Activated naive CD8-positive, alpha-beta T cell treated with anti-CD3 and anti-CD28 coated beads, Interleukin-2, amount 50 U/mL, for 16 hours (primary cell): ENCODE measurements around the gene FAU.
"Not testable (repeated sequence)": the region's sequence is repeated elsewhere in the genome, so short reads cannot be mapped to it uniquely, and the experiment has no call there.

Source experiments
- DNase-seq: peaks from one replicate; pipeline ENCODE4 v3.0.0-alpha.2; 2020; ENCODE audit warnings: low read depth, low spot score

Gene FAU

DNA sequence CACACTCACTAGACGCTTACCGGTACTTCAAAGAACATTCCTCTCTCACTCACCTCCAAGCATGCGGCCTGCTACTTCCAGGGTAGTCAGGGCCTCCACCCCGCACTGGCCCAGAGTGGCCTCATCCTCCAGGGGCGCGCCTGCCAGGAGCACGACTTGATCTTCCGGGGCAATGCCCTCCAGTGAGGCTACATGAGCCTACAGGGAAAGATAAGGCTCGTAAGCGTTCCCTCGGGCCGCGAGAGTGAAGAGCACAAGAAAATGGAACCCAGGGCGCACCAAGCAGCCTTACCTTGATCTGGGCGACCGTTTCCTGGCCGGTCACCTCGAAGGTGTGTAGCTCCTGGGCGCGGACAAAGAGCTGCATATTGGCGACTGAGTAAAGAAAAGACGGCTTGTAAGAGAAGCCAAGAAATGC lies 478 bp downstream of the FAU start:
- no peak for DNase-seq

DNA sequence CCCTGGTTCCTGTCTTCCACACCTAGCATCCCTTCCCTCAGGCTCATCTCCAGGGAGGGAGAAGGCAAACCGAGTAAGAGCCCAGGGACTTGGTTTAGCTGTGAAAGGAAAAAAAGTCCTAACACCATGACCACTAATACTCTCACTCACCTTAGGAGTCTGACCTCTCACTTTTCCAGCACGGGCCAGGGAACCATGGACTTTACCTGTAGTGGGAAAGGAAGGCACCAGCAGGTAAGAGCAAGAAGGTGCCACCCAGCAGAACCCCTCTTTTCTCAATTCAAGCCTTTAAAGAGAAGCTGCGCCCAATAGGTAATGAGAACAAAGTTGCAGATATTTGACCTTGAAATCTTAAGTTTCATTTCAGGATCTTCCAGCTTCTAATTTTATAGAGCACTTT lies 1.1 kb downstream of the FAU start:
- DNase-seq = no peak

GRCh38 chr11:65119670-65119995 lies 2.3 kb downstream of the FAU start:
- no peak for DNase-seq

DNA sequence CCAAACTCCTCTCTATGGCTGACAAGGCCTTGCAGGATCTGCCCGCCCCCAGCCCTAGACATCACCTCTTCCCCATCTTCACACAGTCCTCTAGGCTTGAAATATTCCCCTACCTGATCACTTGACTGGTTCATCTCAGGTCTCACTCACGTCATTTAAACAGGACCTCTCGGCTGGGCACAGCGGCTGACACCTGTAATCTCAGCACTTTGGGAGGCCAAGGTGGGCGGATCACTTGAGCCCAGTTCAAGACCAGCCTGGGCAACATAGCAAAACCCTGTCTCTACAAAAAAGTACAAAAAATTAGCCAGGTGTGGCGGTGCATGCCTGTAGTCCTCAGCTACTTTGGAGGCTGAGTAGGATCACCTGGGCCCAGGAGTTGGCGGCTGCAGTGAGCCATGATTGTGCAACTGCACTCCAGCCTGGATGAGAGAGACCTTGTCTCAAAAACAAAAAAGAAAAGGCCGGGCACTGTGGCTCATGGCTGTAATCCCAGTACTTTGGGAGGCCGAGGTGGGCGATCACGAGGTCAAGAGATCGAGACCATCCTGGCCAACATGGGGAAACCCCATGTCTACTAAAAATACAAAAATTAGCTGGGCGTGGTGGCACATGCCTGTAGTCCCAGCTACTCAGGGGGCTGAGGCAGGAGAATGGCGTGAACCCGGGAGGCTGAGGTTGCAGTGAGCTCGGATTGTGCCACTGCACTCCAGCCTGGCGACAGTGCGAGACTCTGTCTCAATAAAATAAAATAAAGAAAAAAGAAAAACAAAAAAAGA lies 2.9 kb downstream of the FAU start:
- not testable (repeated sequence) for DNase-seq

- no peak for DNase-seq
Measured at GRCh38 chr11:65118097-65118837, 3.7 kb downstream of the FAU start.

GRCh38 chr11:65117206-65118096 lies 4.5 kb downstream of the FAU start, which contains the start of gene ZNHIT2:
Gene ZNHIT2, minus strand, starts transcription at chr11:65117701. Its CDS starts 48 bp downstream, at chr11:65117653.
- DNase-seq = peak; percentile 100

DNA sequence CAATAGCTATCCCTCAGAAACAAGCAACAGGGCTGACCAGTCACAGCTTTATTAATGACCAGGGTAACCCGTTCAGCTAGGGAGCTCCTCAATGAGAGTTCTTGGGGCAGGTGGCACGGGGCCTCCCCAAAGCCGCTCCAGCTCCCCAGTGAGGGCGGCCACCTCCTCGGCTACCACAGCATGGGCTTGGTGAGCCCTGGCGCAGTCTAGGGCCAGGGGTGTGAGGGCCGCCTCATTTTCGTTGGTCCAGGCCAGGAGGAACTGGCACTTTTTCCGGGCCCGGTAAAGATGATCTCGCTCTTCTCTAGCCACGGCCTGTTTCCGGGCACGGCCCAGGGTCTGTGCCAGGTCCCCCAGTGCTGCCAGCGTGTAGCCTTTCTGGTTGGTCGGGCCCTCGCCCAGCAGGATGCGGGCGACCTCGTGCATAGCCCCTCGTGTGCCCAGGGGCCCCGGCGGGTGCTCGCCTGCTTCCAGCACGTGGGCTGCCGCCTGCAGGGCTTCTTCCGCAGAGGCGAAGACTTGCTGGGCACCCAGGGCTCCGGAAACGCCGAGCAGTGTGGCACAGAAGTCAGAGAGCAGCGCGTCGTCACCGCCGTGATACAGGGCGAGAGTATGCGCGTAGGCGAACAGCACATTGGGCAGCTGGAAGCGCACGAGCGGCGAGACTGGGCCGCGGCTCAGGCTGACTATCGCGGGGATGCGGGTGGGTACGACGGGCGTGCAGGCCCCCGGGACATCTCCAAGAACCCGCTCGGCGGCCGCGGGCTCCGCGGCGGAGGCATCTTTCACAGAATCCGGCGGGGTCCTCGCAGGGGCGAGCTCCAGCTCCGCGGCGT lies 5.3 kb downstream of the FAU start:
- DNase-seq = peak; percentile 31

- no peak for DNase-seq
Measured at GRCh38 chr11:65115361-65116082, 6.4 kb downstream of the FAU start.

GRCh38 chr11:65114538-65115171 lies 7.3 kb downstream of the FAU start:
- DNase-seq = no peak

DNA sequence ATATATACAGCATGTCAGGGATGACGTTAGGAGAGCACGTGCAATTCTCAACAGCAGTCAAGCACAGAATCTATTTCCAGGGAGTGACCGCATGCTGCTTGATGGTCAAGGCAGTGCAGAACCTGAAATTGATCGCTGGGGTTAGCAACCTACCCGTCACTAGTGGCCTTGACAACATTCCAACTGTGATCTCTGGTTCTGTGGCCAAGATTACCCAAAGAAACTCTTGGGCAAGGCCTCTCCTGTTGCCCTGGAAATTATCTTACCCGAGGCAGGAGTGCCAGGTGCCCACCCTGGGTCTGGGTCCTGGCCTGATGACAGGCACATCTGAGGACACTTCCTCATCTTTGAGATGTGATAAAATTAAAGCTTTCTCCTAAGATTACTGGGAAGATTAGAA lies 8.1 kb downstream of the FAU start:
- no peak for DNase-seq

GRCh38 chr11:65113361-65113756 lies 8.6 kb downstream of the FAU start:
- DNase-seq = no peak

DNA sequence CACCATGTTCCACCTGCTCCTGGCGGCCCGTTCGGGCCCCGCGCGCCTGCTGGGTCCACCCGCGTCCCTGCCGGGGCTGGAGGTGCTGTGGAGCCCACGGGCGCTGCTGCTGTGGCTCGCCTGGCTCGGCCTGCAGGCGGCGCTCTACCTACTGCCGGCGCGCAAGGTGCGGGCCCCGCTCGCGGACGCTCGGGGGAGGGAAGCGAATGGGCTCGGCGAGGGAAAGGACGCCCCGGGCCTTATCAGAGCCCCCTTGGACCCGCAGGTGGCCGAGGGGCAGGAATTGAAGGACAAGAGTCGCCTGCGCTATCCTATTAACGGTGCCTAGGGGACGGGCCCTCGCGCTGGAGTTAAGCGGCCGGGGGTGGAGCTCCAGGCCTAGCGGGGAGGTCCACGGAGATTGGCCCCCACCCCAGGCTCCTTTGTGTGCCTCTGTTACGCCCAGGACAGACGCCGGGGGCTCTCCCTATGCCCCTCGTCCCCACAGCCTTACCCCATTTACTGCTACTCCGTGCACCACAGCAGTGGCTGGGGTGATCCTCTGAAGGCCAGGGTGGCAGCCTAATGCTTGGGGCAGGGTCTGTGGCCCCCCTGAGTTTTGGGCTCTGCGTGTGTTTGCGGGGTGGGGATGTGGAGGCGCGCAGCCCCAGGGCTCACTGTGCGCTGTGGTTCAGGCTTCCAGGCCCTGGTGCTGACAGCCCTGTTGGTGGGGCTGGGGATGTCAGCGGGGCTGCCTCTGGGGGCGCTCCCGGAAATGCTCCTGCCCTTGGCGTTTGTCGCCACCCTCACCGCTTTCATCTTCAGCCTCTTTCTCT lies 9.2 kb downstream of the FAU start:
- DNase-seq = no peak

DNA sequence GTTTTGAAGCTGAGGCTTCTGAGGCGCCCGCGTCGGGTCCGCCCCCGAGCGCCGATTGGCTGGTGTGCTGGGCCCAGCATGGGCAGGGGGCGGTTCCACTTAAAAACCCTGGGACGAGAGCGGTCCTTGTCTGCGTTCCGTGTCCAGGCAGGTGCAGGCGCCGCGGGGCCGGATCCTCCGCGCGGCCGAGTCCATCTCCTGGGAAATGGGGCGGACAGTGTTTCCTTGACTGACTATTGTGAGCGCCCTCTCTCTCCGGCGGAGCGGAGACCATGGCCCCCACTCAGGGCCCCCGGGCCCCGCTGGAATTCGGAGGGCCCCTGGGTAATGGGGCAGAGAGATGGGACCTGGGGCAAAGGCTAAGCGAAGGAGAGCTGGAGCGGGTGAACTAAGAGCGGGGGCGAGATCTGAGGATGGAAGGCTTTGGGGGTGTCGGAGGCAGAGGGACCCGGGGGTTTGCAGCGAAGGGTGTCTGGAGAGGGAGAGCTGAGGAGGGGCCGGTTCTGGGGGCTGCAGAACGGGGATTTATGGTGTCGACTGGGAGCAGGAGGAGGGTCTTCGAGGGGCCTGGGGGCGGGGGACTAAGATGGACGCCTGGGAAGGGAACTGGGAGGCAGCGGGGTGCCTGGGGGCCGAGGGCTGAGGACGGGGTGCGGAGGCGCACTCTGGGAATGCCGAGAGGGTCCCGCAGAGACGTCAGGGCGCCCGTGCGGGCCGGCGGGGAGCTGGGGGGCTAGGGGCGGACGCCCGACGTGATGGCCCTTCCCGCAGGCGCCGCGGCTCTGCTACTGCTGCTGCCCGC lies 10.0 kb downstream of the FAU start, which contains the start of gene TM7SF2:
Gene TM7SF2 (plus strand): TSS at position 129 of the 802 bp plus-strand sequence. CDS start 144 bp downstream, at position 273.
- DNase-seq = peak; percentile 87

DNA sequence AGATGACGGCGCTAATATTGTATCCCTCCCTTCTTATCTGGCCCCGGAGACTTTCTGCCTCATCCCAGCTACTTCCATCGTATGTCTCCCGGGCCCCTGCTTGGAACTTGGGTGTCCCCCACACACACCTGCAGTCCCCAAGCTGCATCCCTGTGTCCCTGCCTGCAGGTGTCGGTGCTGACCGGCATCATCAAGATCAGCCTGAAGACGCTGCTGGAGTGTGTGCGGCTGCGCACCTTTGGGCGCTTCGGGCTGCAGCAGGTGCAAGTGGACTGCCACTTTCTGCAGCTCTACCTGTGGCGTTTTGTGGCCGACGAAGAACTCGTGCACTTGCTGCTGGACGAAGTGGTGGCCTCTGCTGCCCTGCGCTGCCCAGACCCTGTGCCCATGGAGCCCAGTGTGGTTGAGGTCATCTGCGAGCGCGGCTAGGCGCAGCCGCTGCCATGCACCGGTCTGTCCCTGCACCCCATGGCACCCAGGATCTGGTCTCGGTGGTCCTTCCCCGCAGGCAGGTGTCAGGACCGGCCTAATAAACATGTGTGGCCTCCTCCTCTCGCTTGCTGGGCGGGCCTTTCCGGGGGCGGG lies 10.7 kb downstream of the FAU start:
- DNase-seq = no peak

- peak; percentile 95 for DNase-seq
Measured at GRCh38 chr11:65110354-65110861, 11.5 kb downstream of the FAU start.

DNA sequence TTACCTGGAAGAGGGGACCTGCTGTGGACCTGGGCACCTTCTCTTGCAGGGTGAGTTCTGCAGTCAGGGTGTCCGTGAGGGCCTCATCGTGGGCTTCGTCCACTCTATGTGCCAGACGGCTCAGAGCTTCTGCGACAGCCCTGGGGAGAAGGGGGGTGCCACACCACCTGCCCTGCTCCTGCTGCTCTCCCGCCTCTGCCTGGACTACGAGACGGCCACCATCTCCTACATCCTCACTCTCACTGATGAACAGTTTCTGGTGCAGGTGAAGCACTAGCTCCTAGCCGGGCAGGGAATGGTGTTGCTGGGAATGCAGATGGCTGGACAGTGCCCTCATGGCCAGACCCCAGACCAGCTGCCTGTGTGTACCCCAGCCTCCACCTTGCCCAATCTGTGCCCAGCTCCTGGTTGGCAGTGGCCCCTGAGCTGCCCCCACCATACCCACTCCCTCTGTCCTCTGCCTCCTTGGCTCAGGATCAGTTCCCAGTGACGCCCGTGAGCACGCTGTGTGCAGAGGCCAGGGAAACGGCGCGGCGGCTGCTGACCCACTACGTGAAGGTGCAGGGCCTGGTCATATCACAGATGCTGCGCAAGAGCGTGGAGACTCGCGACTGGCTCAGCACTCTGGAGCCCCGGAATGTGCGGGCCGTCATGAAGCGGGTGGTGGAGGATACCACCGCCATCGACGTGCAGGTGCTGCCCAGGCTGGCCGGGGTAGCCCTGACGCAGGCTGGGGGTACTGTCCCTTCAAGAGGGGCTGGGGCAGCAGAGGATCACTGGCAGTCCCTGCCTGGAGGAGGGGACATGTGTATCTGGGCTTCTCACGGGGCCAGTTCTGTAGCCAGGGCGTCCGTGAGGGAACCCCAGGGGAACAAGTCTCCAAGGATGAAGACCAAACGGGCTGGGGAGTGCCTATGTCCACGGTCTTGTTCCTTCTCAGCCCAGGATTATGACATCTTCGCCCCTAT lies 12.4 kb downstream of the FAU start:
- no peak for DNase-seq
